GM12891 (cell line): ENCODE results near the gene DBH.

Source experiments
- POLR2A ChIP-seq: IDR thresholded peaks from 2 replicates; pipeline ENCODE4 v1.6.1; 2011; ENCODE audit warnings: low read depth, low read length, control low read depth
- POLR2AphosphoS5 ChIP-seq: IDR thresholded peaks from 2 replicates; pipeline ENCODE4 v1.6.1; 2011; ENCODE audit warnings: low read depth, low read length, control low read depth
- SPI1 ChIP-seq: IDR thresholded peaks from 2 replicates; pipeline ENCODE4 v1.6.1; 2011; ENCODE audit warnings: low read depth, low read length, control low read depth

- TF ChIP-seq SPI1, result no peak
- TF ChIP-seq POLR2AphosphoS5, result no peak
- no peak for TF ChIP-seq POLR2A
Observed at GRCh38 chr9:133656211-133657119, 20.3 kb downstream of the DBH start.
